A549 (cell line): ENCODE data around the gene GOLPH3. TPM values are rescaled to one million over a fixed set of nuclear protein-coding genes. Genes with fewer than 3 reads are reported as not detected.
A peak's percentile ranks its signal among the peaks of the same experiment; 100 is the strongest.

Experiments
- ATAC-seq, 2 experiments: fragments of 200-7000 bp in 1 of 2; fragments of >200 bp in 1 of 2; cut with Nextera tagmentation in 1 of 2; cut with Tn5 transposase in 1 of 2; 3 replicates each; pipeline versions ENCODE4 v1.8.0 to v1.9.1; 2018 to 2020; ENCODE audit warnings: mild to moderate bottlenecking in 1 of 2, moderate library complexity in 1 of 2
- CTCF ChIA-PET: fragments of 300-600 bp; sonication (Branson Sonifier 250); formaldehyde crosslinking; extraction: SDS; loops from one replicate; lab custom pipeline; 2021; ENCODE audit warnings: antibody characterized with exemption, inconsistent platforms; lab: Yijun Ruan, JAX
- POLR2A ChIA-PET: fragments of 350-600 bp; formaldehyde crosslinking; extraction: SDS; loops from one replicate; lab custom pipeline; 2021; ENCODE audit warnings: antibody characterized with exemption, inconsistent platforms; lab: Yijun Ruan, JAX
- DNase-seq, 2 experiments: peaks; one replicate each; pipeline versions ENCODE4 v3.0.0 to v3.0.0-alpha.2; 2011 to 2016; ENCODE audit warnings: low read depth in 1 of 2, low spot score in 1 of 2
- FAIRE-seq: peaks from 2 replicates; lab custom pipeline; 2011; peaks lifted over from hg19 to GRCh38; lab: Jason Lieb, UNC
- H3K27ac ChIP-seq, 2 experiments: fragments of >200 bp; sonication (Bioruptor Twin); formaldehyde crosslinking; 3 replicates each; pipeline ENCODE4 v1.5.1; 2016 to 2017
- H3K4me1 ChIP-seq: fragments of >200 bp; sonication (Bioruptor Twin); formaldehyde crosslinking; 3 replicates; pipeline ENCODE4 v1.6.1; 2016
- H3K4me2 ChIP-seq: fragments of >200 bp; sonication (Bioruptor Twin); formaldehyde crosslinking; 3 replicates; pipeline ENCODE4 v1.6.1; 2016
- H3K4me3 ChIP-seq: fragments of >200 bp; sonication (Bioruptor Twin); formaldehyde crosslinking; 3 replicates; pipeline ENCODE4 v1.5.1; 2016
- H3K9me3 ChIP-seq: fragments of >200 bp; sonication (Bioruptor Twin); formaldehyde crosslinking; 3 replicates; pipeline ENCODE4 v1.6.1; 2016
- ATOH8 ChIP-seq: fragments of 250-450 bp; sonication (Bioruptor Pico); IDR thresholded peaks from 2 replicates; pipeline ENCODE4 v1.5.0; 2020; ENCODE audit warnings: low read depth, mild to moderate bottlenecking, moderate library complexity
- BCL3 ChIP-seq: fragments of >200 bp; sonication (Bioruptor Twin); formaldehyde crosslinking; IDR thresholded peaks from 3 replicates; pipeline ENCODE4 v1.6.1; 2016
- BHLHE40 ChIP-seq: IDR thresholded peaks from 2 replicates; pipeline ENCODE4 v1.6.1; 2012; ENCODE audit warnings: low read depth, low read length, inconsistent platforms
- CEBPB ChIP-seq, 2 experiments: fragments of >200 bp in 1 of 2; sonication (Bioruptor Twin) in 1 of 2; formaldehyde crosslinking in 1 of 2; IDR thresholded peaks; 2 replicates each; pipeline ENCODE4 v1.6.1; 2012 to 2016
- CHD4 ChIP-seq: fragments of 200-600 bp; sonication (generic); IDR thresholded peaks from 2 replicates; pipeline ENCODE4 v1.6.1; 2016; ENCODE audit warnings: antibody characterized with exemption, mild to moderate bottlenecking, borderline replicate concordance
- EHF ChIP-seq: fragments of 250-450 bp; sonication (Bioruptor Pico); IDR thresholded peaks from 2 replicates; pipeline ENCODE4 v1.5.0; 2020; ENCODE audit warnings: mild to moderate bottlenecking
- EHMT2 ChIP-seq: fragments of 200-600 bp; sonication (generic); IDR thresholded peaks from 2 replicates; pipeline ENCODE4 v1.6.1; 2016; ENCODE audit warnings: antibody characterized with exemption, low read depth, mild to moderate bottlenecking, moderate library complexity
- FOSB ChIP-seq: fragments of 250-450 bp; sonication (Bioruptor Pico); IDR thresholded peaks from 2 replicates; pipeline ENCODE4 v1.5.0; 2020; ENCODE audit warnings: mild to moderate bottlenecking, moderate library complexity
- GATA3 ChIP-seq: IDR thresholded peaks from 2 replicates; pipeline ENCODE4 v1.6.1; 2012; ENCODE audit warnings: borderline replicate concordance
- HDAC2 ChIP-seq: fragments of 200-600 bp; sonication (generic); IDR thresholded peaks from 2 replicates; pipeline ENCODE4 v1.6.1; 2016
- HOXB5 ChIP-seq: fragments of 250-450 bp; sonication (Bioruptor Pico); IDR thresholded peaks from 2 replicates; pipeline ENCODE4 v1.5.0; 2020; ENCODE audit warnings: mild to moderate bottlenecking, moderate library complexity
- JUNB ChIP-seq: fragments of >200 bp; sonication (Bioruptor Twin); formaldehyde crosslinking; IDR thresholded peaks from 2 replicates; pipeline ENCODE4 v1.6.1; 2016
- KDM1A ChIP-seq: fragments of 200-600 bp; sonication (generic); IDR thresholded peaks from 2 replicates; pipeline ENCODE4 v1.6.1; 2016; ENCODE audit warnings: low read depth, mild to moderate bottlenecking
- MAZ ChIP-seq: fragments of 150-350 bp; IDR thresholded peaks from 2 replicates; pipeline ENCODE4 v1.6.1; 2014; ENCODE audit warnings: antibody characterized with exemption, low read depth, low read length, borderline replicate concordance
- MYC ChIP-seq: IDR thresholded peaks from 2 replicates; pipeline ENCODE4 v1.6.1; 2012; ENCODE audit warnings: mild to moderate bottlenecking, inconsistent platforms, low read length, improper control_type of control experiment, borderline replicate concordance
- POLR2A ChIP-seq: IDR thresholded peaks from 2 replicates; pipeline ENCODE4 v1.6.1; 2012; ENCODE audit warnings: mild to moderate bottlenecking, low read length
- RCOR1 ChIP-seq: fragments of 150-350 bp; IDR thresholded peaks from 2 replicates; pipeline ENCODE4 v1.6.1; 2014; ENCODE audit warnings: antibody characterized with exemption, low read length, low read depth
- SMC3 ChIP-seq: fragments of >200 bp; sonication (Bioruptor Twin); formaldehyde crosslinking; IDR thresholded peaks from 3 replicates; pipeline ENCODE4 v1.6.1; 2018; ENCODE audit warnings: inconsistent platforms
- SREBF2 ChIP-seq: fragments of 450-650 bp; IDR thresholded peaks from 2 replicates; pipeline ENCODE4 v1.6.1; 2014; ENCODE audit warnings: mild to moderate bottlenecking, moderate library complexity
- ZSCAN20 ChIP-seq: fragments of 250-450 bp; sonication (Bioruptor Pico); IDR thresholded peaks from 2 replicates; pipeline ENCODE4 v1.8.0; 2022; ENCODE audit warnings: mild to moderate bottlenecking, moderate library complexity
- WGBS: methylation state at CpG from one replicate; pipeline ENCODE4 v1.1.6; 2017; ENCODE audit errors: missing lambda C conversion rate; 5-methylcytosine and 5-hydroxymethylcytosine counted together
- polyA plus RNA-seq, 4 experiments: library from polyadenylated mRNA; depleted of rRNA in 3 of 4; stranded (reverse); fragments of >200 nt; fragmentation: RNase III in 1 of 4; extraction: RNeasy Plus Mini Kit Qiagen cat#74134 plus additional on column Dnase treatment in 1 of 4; gene quantifications; 2 replicates in 3 of 4; 3 replicates in 1 of 4; pipeline ENCODE4 v1.2.3, GENCODE V29; 2011 to 2017
- TF ChIP-seq, protein P1 (sequence below): fragments of 250-450 bp; sonication (Bioruptor Pico); IDR thresholded peaks from 2 replicates; pipeline ENCODE4 v1.5.0; 2021; ENCODE audit warnings: mild to moderate bottlenecking, moderate library complexity, borderline replicate concordance
- TF ChIP-seq, protein P2 (sequence below): IDR thresholded peaks from 2 replicates; pipeline ENCODE4 v1.6.1; 2012; ENCODE audit warnings: low read depth, borderline replicate concordance
- TF ChIP-seq, protein P3 (sequence below): fragments of 150-350 bp; IDR thresholded peaks from 2 replicates; pipeline ENCODE4 v1.6.1; 2014; ENCODE audit warnings: low read depth, mild to moderate bottlenecking, low read length
- TF ChIP-seq, protein P4 (sequence below): fragments of >200 bp; sonication (Bioruptor Twin); formaldehyde crosslinking; IDR thresholded peaks from 3 replicates; pipeline ENCODE4 v1.5.1; 2016

GOLPH3 gene
- polyA plus RNA-seq, 2 of the 4 experiments (the other 2 are of a cell fraction): 57.8 to 78.7 TPM

DNA sequence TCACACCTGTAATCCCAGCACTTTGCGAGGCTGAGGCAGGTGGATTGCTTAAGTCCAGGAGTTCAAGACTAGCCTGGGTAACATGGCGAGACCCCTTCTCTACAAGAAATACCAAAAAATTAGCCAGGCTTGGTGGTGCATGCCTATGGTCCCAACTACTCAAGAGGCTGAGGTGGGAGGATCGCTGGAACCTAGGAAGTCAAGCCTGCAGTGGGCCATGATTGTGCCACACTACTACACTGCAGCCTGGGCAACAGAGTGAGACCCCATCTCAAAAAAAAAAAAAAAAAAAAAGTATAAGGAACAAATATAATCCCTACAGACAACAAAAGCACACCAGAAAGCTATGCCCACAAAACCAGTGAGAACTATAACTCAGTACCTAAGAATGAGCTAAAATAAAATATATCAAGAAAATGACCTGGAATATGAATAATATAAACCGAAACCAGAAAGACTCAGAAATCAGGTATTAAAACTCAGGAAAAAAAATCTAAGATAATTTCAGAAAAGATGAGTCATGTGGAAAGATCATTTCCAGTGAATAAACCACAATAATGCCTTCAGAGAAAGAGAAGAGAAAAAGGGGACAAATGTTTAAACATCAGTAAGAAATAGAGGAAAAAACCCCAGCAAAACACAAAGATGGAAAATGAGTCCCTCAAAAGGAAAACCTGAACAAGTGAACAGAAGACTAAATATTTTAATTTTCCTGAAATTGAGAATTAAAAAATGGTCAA lies 57.4 kb downstream of the GOLPH3 start:
- WGBS: 87% methylated on average over 4 of the region's 4 CpGs
- no peak for ATAC-seq
- POLR2A ChIA-PET: no interaction called here
- no peak overlapping the region for H3K4me3 ChIP-seq
- TF ChIP-seq, protein P1, sequence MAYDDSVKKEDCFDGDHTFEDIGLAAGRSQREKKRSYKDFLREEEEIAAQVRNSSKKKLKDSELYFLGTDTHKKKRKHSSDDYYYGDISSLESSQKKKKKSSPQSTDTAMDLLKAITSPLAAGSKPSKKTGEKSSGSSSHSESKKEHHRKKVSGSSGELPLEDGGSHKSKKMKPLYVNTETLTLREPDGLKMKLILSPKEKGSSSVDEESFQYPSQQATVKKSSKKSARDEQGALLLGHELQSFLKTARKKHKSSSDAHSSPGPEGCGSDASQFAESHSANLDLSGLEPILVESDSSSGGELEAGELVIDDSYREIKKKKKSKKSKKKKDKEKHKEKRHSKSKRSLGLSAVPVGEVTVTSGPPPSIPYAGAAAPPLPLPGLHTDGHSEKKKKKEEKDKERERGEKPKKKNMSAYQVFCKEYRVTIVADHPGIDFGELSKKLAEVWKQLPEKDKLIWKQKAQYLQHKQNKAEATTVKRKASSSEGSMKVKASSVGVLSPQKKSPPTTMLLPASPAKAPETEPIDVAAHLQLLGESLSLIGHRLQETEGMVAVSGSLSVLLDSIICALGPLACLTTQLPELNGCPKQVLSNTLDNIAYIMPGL (CRISPR knock-in tag): no peak
- no peak for TF ChIP-seq JUNB
- no peak for TF ChIP-seq HDAC2
- TF ChIP-seq EHF (CRISPR knock-in tag): no peak
- no peak for TF ChIP-seq ZSCAN20 (CRISPR knock-in tag)
- TF ChIP-seq GATA3: no peak
- TF ChIP-seq, protein P2, sequence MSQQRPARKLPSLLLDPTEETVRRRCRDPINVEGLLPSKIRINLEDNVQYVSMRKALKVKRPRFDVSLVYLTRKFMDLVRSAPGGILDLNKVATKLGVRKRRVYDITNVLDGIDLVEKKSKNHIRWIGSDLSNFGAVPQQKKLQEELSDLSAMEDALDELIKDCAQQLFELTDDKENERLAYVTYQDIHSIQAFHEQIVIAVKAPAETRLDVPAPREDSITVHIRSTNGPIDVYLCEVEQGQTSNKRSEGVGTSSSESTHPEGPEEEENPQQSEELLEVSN: no peak
- no peak for TF ChIP-seq POLR2A
- TF ChIP-seq SREBF2: no peak
- no peak for TF ChIP-seq BHLHE40
- TF ChIP-seq ATOH8 (CRISPR knock-in tag): no peak
- TF ChIP-seq CEBPB (IDR thresholded peaks at IDR 0.05): no peak
- no peak for TF ChIP-seq RCOR1
- TF ChIP-seq, protein P3, sequence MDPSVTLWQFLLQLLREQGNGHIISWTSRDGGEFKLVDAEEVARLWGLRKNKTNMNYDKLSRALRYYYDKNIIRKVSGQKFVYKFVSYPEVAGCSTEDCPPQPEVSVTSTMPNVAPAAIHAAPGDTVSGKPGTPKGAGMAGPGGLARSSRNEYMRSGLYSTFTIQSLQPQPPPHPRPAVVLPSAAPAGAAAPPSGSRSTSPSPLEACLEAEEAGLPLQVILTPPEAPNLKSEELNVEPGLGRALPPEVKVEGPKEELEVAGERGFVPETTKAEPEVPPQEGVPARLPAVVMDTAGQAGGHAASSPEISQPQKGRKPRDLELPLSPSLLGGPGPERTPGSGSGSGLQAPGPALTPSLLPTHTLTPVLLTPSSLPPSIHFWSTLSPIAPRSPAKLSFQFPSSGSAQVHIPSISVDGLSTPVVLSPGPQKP: no peak
- TF ChIP-seq EHMT2: no peak
- TF ChIP-seq HOXB5: no peak
- TF ChIP-seq, protein P4, sequence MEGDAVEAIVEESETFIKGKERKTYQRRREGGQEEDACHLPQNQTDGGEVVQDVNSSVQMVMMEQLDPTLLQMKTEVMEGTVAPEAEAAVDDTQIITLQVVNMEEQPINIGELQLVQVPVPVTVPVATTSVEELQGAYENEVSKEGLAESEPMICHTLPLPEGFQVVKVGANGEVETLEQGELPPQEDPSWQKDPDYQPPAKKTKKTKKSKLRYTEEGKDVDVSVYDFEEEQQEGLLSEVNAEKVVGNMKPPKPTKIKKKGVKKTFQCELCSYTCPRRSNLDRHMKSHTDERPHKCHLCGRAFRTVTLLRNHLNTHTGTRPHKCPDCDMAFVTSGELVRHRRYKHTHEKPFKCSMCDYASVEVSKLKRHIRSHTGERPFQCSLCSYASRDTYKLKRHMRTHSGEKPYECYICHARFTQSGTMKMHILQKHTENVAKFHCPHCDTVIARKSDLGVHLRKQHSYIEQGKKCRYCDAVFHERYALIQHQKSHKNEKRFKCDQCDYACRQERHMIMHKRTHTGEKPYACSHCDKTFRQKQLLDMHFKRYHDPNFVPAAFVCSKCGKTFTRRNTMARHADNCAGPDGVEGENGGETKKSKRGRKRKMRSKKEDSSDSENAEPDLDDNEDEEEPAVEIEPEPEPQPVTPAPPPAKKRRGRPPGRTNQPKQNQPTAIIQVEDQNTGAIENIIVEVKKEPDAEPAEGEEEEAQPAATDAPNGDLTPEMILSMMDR: no peak
- TF ChIP-seq, all 56 proteins: peak for 0
- FAIRE-seq: no peak
- CTCF ChIA-PET: interaction anchor here (0.7 to 1.7 kb wide), 3 partner anchors 11 to 328 kb away, joined by 3 to 5 read pairs (median 4); no protein-coding TSS in a partner anchor
- H3K27ac ChIP-seq: no peak overlapping the region
- no peak for DNase-seq
- H3K4me1 ChIP-seq: no peaks in the 10 kb centered on the region
- H3K4me2 ChIP-seq: no peak overlapping the region
- H3K9me3 ChIP-seq: no peaks in the 10 kb centered on the region

GRCh38 chr5:32115985-32116384 lies 58.1 kb downstream of the GOLPH3 start:
- ATAC-seq (peak; percentile 74 to 75), FAIRE-seq (no peak), DNase-seq (peak; percentile 15 to 22)
- no peak overlapping the region for H3K4me3 ChIP-seq
- 89% methylated on average over 3 of the region's 3 CpGs for WGBS
- H3K4me1 ChIP-seq: no peaks in the 10 kb centered on the region
- H3K4me2 ChIP-seq: no peak overlapping the region
- H3K27ac ChIP-seq: no peak overlapping the region
- TF ChIP-seq, protein P3: no peak
- TF ChIP-seq SMC3: no peak
- no peak for TF ChIP-seq CHD4
- no peak for TF ChIP-seq POLR2A
- no peak for TF ChIP-seq BCL3
- TF ChIP-seq EHMT2: no peak
- no peak for TF ChIP-seq MAZ
- no peak for TF ChIP-seq MYC
- TF ChIP-seq FOSB: no peak
- TF ChIP-seq KDM1A: no peak
- ChIA-PET CTCF (interaction anchor here (1.0 to 1.7 kb wide), 3 partner anchors 12 to 307 kb away, joined by 3 to 5 read pairs (median 4); no protein-coding TSS in a partner anchor), POLR2A (no interaction called here)
- H3K9me3 ChIP-seq: no peaks in the 10 kb centered on the region
